ENCODE measurements around the gene SLC17A3.

Gene SLC17A3

GRCh38 chr6:25880601-25881000 lies 6.6 kb upstream of the SLC17A3 start:
- Mint-ChIP-seq H3K27me3 (peaks cover 16% of the 10 kb centered on the region), H3K4me1 (peaks cover 16% of the 10 kb centered on the region), H3K9me3 (no peaks in the 10 kb centered on the region)

GRCh38 chr6:25878721-25879322 lies 4.8 kb upstream of the SLC17A3 start:
- Mint-ChIP-seq H3K36me3 (no peaks in the 10 kb centered on the region), H3K4me3 (no peak overlapping the region), H3K9me3 (no peaks in the 10 kb centered on the region), H3K4me1 (peaks cover 34% of the 10 kb centered on the region), H3K27me3 (peaks cover 16% of the 10 kb centered on the region), H3K27ac (no peak overlapping the region)
- CTCF ChIA-PET = no interaction called here
- no peak for DNase-seq

More at GRCh38 chr6:25880601-25881000, 6.6 kb upstream of the SLC17A3 start:
- Mint-ChIP-seq H3K27ac (no peak overlapping the region), H3K4me3 (no peak overlapping the region), H3K36me3 (no peaks in the 10 kb centered on the region)
- CTCF ChIA-PET = no interaction called here
- no peak for DNase-seq

GRCh38 chr6:25875926-25876602 lies 2.0 kb upstream of the SLC17A3 start:
- peaks cover 2% of the 10 kb centered on the region for H3K36me3 Mint-ChIP-seq
- peaks cover 22% of the 10 kb centered on the region for H3K27me3 Mint-ChIP-seq
- H3K4me1 Mint-ChIP-seq = peaks cover 46% of the 10 kb centered on the region
- no peak for DNase-seq
- no peak overlapping the region for H3K4me3 Mint-ChIP-seq
- H3K27ac Mint-ChIP-seq = peak overlapping the region; percentile 40
- H3K9me3 Mint-ChIP-seq = no peaks in the 10 kb centered on the region
- CTCF ChIA-PET = interaction anchor here (0.6 kb wide), 1 partner anchor 328 kb away, joined by 3 read pairs; no protein-coding TSS in a partner anchor

GRCh38 chr6:25875563-25875905 lies 1.5 kb upstream of the SLC17A3 start:
- CTCF ChIA-PET = no interaction called here
- Mint-ChIP-seq H3K27me3 (peaks cover 22% of the 10 kb centered on the region), H3K27ac (no peak overlapping the region), H3K9me3 (no peaks in the 10 kb centered on the region), H3K36me3 (peaks cover 2% of the 10 kb centered on the region), H3K4me1 (peaks cover 46% of the 10 kb centered on the region), H3K4me3 (no peak overlapping the region)
- no peak for DNase-seq

- CTCF ChIA-PET = no interaction called here
- DNase-seq = no peak
- Mint-ChIP-seq H3K4me3 (peak overlapping the region; percentile 54), H3K27ac (peak overlapping the region; percentile 67), H3K27me3 (peaks cover 22% of the 10 kb centered on the region), H3K9me3 (no peaks in the 10 kb centered on the region), H3K36me3 (peaks cover 2% of the 10 kb centered on the region), H3K4me1 (peaks cover 46% of the 10 kb centered on the region)
These were observed 949 bp upstream of the SLC17A3 start for GRCh38 chr6:25874822-25875562.

- H3K4me3 Mint-ChIP-seq = no peak overlapping the region
- DNase-seq = no peak
These were observed 1.2 kb downstream of the SLC17A3 start for GRCh38 chr6:25872814-25873213.

GRCh38 chr6:25869840-25870239 lies 4.2 kb downstream of the SLC17A3 start:
- DNase-seq = no peak
- Mint-ChIP-seq H3K9me3 (peaks cover 3% of the 10 kb centered on the region), H3K27me3 (peaks cover 6% of the 10 kb centered on the region), H3K4me1 (peaks cover 47% of the 10 kb centered on the region), H3K27ac (no peak overlapping the region), H3K36me3 (peaks cover 3% of the 10 kb centered on the region), H3K4me3 (no peak overlapping the region)
- CTCF ChIA-PET = no interaction called here

More at GRCh38 chr6:25872814-25873213, 1.2 kb downstream of the SLC17A3 start:
- Mint-ChIP-seq H3K9me3 (peaks cover 3% of the 10 kb centered on the region), H3K27me3 (peaks cover 11% of the 10 kb centered on the region), H3K27ac (no peak overlapping the region), H3K4me1 (peaks cover 46% of the 10 kb centered on the region), H3K36me3 (peaks cover 2% of the 10 kb centered on the region)
- CTCF ChIA-PET = interaction anchor here (1.3 to 2.0 kb wide), 2 partner anchors 9 to 84 kb away, joined by 3 to 4 read pairs; no protein-coding TSS in a partner anchor

- peaks cover 6% of the 10 kb centered on the region for H3K27me3 Mint-ChIP-seq
- peaks cover 11% of the 10 kb centered on the region for H3K9me3 Mint-ChIP-seq
- CTCF ChIA-PET = interaction anchor here (1.4 kb wide), 1 partner anchor 13 kb away, joined by 3 read pairs; no protein-coding TSS in a partner anchor
- H3K36me3 Mint-ChIP-seq = peaks cover 15% of the 10 kb centered on the region
- H3K4me1 Mint-ChIP-seq = peaks cover 42% of the 10 kb centered on the region
- no peak for DNase-seq
- H3K27ac Mint-ChIP-seq = no peak overlapping the region
- no peak overlapping the region for H3K4me3 Mint-ChIP-seq
These were observed 5.4 kb downstream of the SLC17A3 start for GRCh38 chr6:25868436-25869183.

GRCh38 chr6:25866011-25866410 lies 8.0 kb downstream of the SLC17A3 start:
- H3K27me3 Mint-ChIP-seq = no peaks in the 10 kb centered on the region
- no peak overlapping the region for H3K4me3 Mint-ChIP-seq
- H3K27ac Mint-ChIP-seq = peak overlapping the region; percentile 86
- CTCF ChIA-PET = no interaction called here
- peaks cover 11% of the 10 kb centered on the region for H3K9me3 Mint-ChIP-seq
- H3K4me1 Mint-ChIP-seq = peaks cover 30% of the 10 kb centered on the region
- DNase-seq = peak; percentile 34
- peaks cover 14% of the 10 kb centered on the region for H3K36me3 Mint-ChIP-seq

- no peak for DNase-seq
- Mint-ChIP-seq H3K9me3 (peaks cover 11% of the 10 kb centered on the region), H3K4me3 (no peak overlapping the region), H3K36me3 (peaks cover 14% of the 10 kb centered on the region), H3K4me1 (peaks cover 35% of the 10 kb centered on the region), H3K27ac (no peak overlapping the region), H3K27me3 (no peaks in the 10 kb centered on the region)
- CTCF ChIA-PET = interaction anchor here (0.6 to 1.2 kb wide), 3 partner anchors 10 to 76 kb away, joined by 3 to 4 read pairs (median 4); partner anchors contain the start of gene SLC17A3
These were observed 10.7 kb downstream of the SLC17A3 start for GRCh38 chr6:25863360-25863759.

GRCh38 chr6:25862199-25862598 lies 11.8 kb downstream of the SLC17A3 start:
- no peak for DNase-seq
- CTCF ChIA-PET = no interaction called here
- Mint-ChIP-seq H3K36me3 (peaks cover 14% of the 10 kb centered on the region), H3K27me3 (peaks cover 4% of the 10 kb centered on the region), H3K4me1 (peaks cover 41% of the 10 kb centered on the region), H3K9me3 (peaks cover 8% of the 10 kb centered on the region), H3K27ac (no peak overlapping the region), H3K4me3 (no peak overlapping the region)

GRCh38 chr6:25852756-25853155 lies 21.3 kb downstream of the SLC17A3 start:
- Mint-ChIP-seq H3K9me3 (no peaks in the 10 kb centered on the region), H3K36me3 (no peaks in the 10 kb centered on the region), H3K27me3 (peaks cover 9% of the 10 kb centered on the region), H3K4me3 (no peak overlapping the region), H3K4me1 (peaks cover 16% of the 10 kb centered on the region), H3K27ac (no peak overlapping the region)
- CTCF ChIA-PET = no interaction called here
- no peak for DNase-seq

- no peak for DNase-seq
- no peak overlapping the region for H3K4me3 Mint-ChIP-seq
- no peaks in the 10 kb centered on the region for H3K9me3 Mint-ChIP-seq
- H3K27ac Mint-ChIP-seq = no peak overlapping the region
- H3K27me3 Mint-ChIP-seq = peaks cover 8% of the 10 kb centered on the region
- H3K4me1 Mint-ChIP-seq = peaks cover 15% of the 10 kb centered on the region
- no peaks in the 10 kb centered on the region for H3K36me3 Mint-ChIP-seq
- CTCF ChIA-PET = no interaction called here
These were observed 22.1 kb downstream of the SLC17A3 start for GRCh38 chr6:25851961-25852360.

GRCh38 chr6:25844518-25844917 lies 29.5 kb downstream of the SLC17A3 start:
- Mint-ChIP-seq H3K27ac (no peak overlapping the region), H3K9me3 (no peaks in the 10 kb centered on the region), H3K4me1 (no peaks in the 10 kb centered on the region), H3K36me3 (no peaks in the 10 kb centered on the region), H3K4me3 (no peak overlapping the region), H3K27me3 (peaks cover 6% of the 10 kb centered on the region)
- no peak for DNase-seq
- CTCF ChIA-PET = no interaction called here

Measured in activated naive CD4-positive, alpha-beta T cell treated with anti-CD3 and anti-CD28 coated beads, Interleukin-2, amount 10 ng/mL, durations not matched to agents 7 days and 5 days (primary cell).